Neural cell (in vitro differentiated cells): ENCODE results near the gene SAC3D1. TPM values are rescaled to one million over a fixed set of nuclear protein-coding genes. Genes with fewer than 3 reads are reported as not detected.
A peak's percentile ranks its signal among the peaks of the same experiment; 100 is the strongest.

Experiments used
- H2AFZ ChIP-seq: fragments of 200-600, 300-800 bp; sonication (generic), shearing (Covaris generic); 2 replicates; pipeline ENCODE4 v1.6.0; 2014; ENCODE audit warnings: low read depth, mild to moderate bottlenecking, antibody characterized with exemption, low read length, moderate library complexity
- H3F3A ChIP-seq: fragments of 200-600 bp; shearing (Covaris generic); 2 replicates; pipeline ENCODE4 v1.6.1; 2016; ENCODE audit warnings: mild to moderate bottlenecking, moderate library complexity, mixed read lengths, antibody characterized with exemption, low read length; ENCODE audit not compliant: insufficient read depth, poor library complexity, severe bottlenecking
- H3K27ac ChIP-seq: fragments of 200-600, 300-800 bp; sonication (generic), shearing (Covaris generic); 2 replicates; pipeline ENCODE4 v1.5.1; 2014; ENCODE audit warnings: mild to moderate bottlenecking, low read length, moderate library complexity
- H3K27me3 ChIP-seq: fragments of 300-800, 200-600 bp; sonication (generic), shearing (Covaris generic); 2 replicates; pipeline ENCODE4 v1.6.0; 2014; ENCODE audit warnings: mild to moderate bottlenecking, low read depth, low read length, moderate library complexity; ENCODE audit not compliant: insufficient read depth
- H3K36me3 ChIP-seq: fragments of 300-800, 200-600 bp; sonication (generic), shearing (Covaris generic); 2 replicates; pipeline ENCODE4 v1.5.1; 2014; ENCODE audit warnings: mild to moderate bottlenecking, antibody characterized with exemption, low read length, moderate library complexity; ENCODE audit not compliant: insufficient read depth
- H3K4me2 ChIP-seq: fragments of 300-800, 200-600 bp; sonication (generic), shearing (Covaris generic); 2 replicates; pipeline ENCODE4 v1.6.0; 2014; ENCODE audit warnings: mild to moderate bottlenecking, low read length
- H3K4me3 ChIP-seq: fragments of 300-800, 200-600 bp; sonication (generic), shearing (Covaris generic); 2 replicates; pipeline ENCODE4 v1.5.1; 2014; ENCODE audit warnings: mild to moderate bottlenecking, low read length, moderate library complexity
- H3K79me2 ChIP-seq: fragments of 200-600 bp; shearing (Covaris generic); replicated peaks from 2 replicates; pipeline ENCODE4 v1.6.0; 2014; ENCODE audit warnings: mild to moderate bottlenecking, low read length, moderate library complexity; ENCODE audit not compliant: insufficient read depth
- H3K9ac ChIP-seq: fragments of 300-800, 200-600 bp; sonication (generic), shearing (Covaris generic); 2 replicates; pipeline ENCODE4 v1.6.1; 2016; ENCODE audit warnings: mild to moderate bottlenecking, low read length, mixed read lengths
- H3K9me2 ChIP-seq: fragments of 200-600 bp; shearing (Covaris generic); 2 replicates; pipeline ENCODE4 v1.6.1; 2016; ENCODE audit warnings: mild to moderate bottlenecking, low read length, mixed read lengths; ENCODE audit not compliant: insufficient read depth
- H3K9me3 ChIP-seq: fragments of 200-600, 300-800 bp; sonication (generic), shearing (Covaris generic); 2 replicates; pipeline ENCODE4 v1.6.1; 2016; ENCODE audit warnings: mild to moderate bottlenecking, mixed run types, low read length, moderate library complexity, mixed read lengths
- H4K20me1 ChIP-seq: fragments of 200-600 bp; shearing (Covaris generic); 2 replicates; pipeline ENCODE4 v1.6.1; 2016; ENCODE audit warnings: mild to moderate bottlenecking, mixed run types; ENCODE audit not compliant: insufficient read depth
- CTCF ChIP-seq: fragments of 450-650 bp; IDR thresholded peaks from 2 replicates; pipeline ENCODE4 v1.5.1; 2014; ENCODE audit warnings: antibody characterized with exemption, mild to moderate bottlenecking, moderate library complexity; ENCODE audit not compliant: poor library complexity, severe bottlenecking
- EP300 ChIP-seq: fragments of 450-650 bp; conservative IDR thresholded peaks from 2 replicates; pipeline ENCODE4 v1.6.1; 2014; ENCODE audit warnings: antibody characterized with exemption, mild to moderate bottlenecking, moderate library complexity; ENCODE audit not compliant: poor library complexity, severe bottlenecking
- EZH2 ChIP-seq: fragments of 200-600, 300-800 bp; shearing (Covaris generic), sonication (generic); IDR thresholded peaks from 2 replicates; pipeline ENCODE4 v1.6.1; 2014; ENCODE audit warnings: antibody characterized with exemption, low read length, borderline replicate concordance, mild to moderate bottlenecking; ENCODE audit not compliant: insufficient read depth, poor library complexity, severe bottlenecking
- MXI1 ChIP-seq: fragments of 450-650 bp; conservative IDR thresholded peaks from 2 replicates; pipeline ENCODE4 v1.6.1; 2014; ENCODE audit warnings: antibody characterized with exemption, mild to moderate bottlenecking; ENCODE audit not compliant: poor library complexity, severe bottlenecking
- POLR2AphosphoS5 ChIP-seq: IDR thresholded peaks from 2 replicates; pipeline ENCODE4 v1.6.1; 2012
- RAD21 ChIP-seq: fragments of 450-650 bp; conservative IDR thresholded peaks from 2 replicates; pipeline ENCODE4 v1.6.1; 2014; ENCODE audit warnings: antibody characterized with exemption, mild to moderate bottlenecking, moderate library complexity
- REST ChIP-seq: IDR thresholded peaks from 2 replicates; pipeline ENCODE4 v1.6.1; 2012; ENCODE audit warnings: borderline replicate concordance
- SMC3 ChIP-seq: fragments of 450-650 bp; conservative IDR thresholded peaks from 2 replicates; pipeline ENCODE4 v1.6.1; 2014; ENCODE audit warnings: antibody characterized with exemption, mild to moderate bottlenecking, moderate library complexity; ENCODE audit not compliant: poor library complexity
- TAF1 ChIP-seq: IDR thresholded peaks from 2 replicates; pipeline ENCODE4 v1.6.1; 2012; ENCODE audit warnings: low read depth
- polyA plus RNA-seq: library from polyadenylated mRNA; depleted of rRNA; stranded (reverse); fragments of >200 nt; gene quantifications from 2 replicates; pipeline ENCODE4 v1.2.3, GENCODE V29; 2014

Gene SAC3D1
- polyA plus RNA-seq, 1 donor from 2014 or later: 23.5 TPM

GRCh38 chr11:65013888-65014725 is 26.9 kb upstream of the SAC3D1 start, which contains the start of gene ARL2:
Gene ARL2, plus strand, starts transcription at chr11:65014160. Its CDS starts 48 bp downstream, at chr11:65014208.
- TF ChIP-seq CTCF: peak; percentile 97
- peak; percentile 63 for TF ChIP-seq SMC3
- peak; percentile 37 for TF ChIP-seq TAF1
- TF ChIP-seq RAD21: peak; percentile 52
- TF ChIP-seq EZH2: no peak
- peak; percentile 47 for TF ChIP-seq REST
- TF ChIP-seq POLR2AphosphoS5: peak; percentile 54
- TF ChIP-seq EP300: peak; percentile 50
- peak; percentile 80 for TF ChIP-seq MXI1
- Histone ChIP-seq H2AFZ (peak within 1 kb of the TSS; percentile 92), H3K27ac (peak within 1 kb of the TSS; percentile 82)

GRCh38 chr11:65014726-65015227 is 26.2 kb upstream of the SAC3D1 start:
- Histone ChIP-seq H2AFZ (peak overlapping the region; percentile 60), H3K9me2 (no peaks in the 10 kb centered on the region), H3K27ac (peak overlapping the region; percentile 82), H3K79me2 (no peaks in the 10 kb centered on the region), H3K9ac (peak overlapping the region; percentile 84), H3F3A (no peaks in the 10 kb centered on the region), H3K36me3 (no peaks in the 10 kb centered on the region), H3K4me2 (peak overlapping the region; percentile 55), H3K9me3 (no peaks in the 10 kb centered on the region), H4K20me1 (no peaks in the 10 kb centered on the region), H3K27me3 (no peaks in the 10 kb centered on the region), H3K4me3 (peak overlapping the region; percentile 90)
- no peak for TF ChIP-seq SMC3
- TF ChIP-seq REST: no peak
- TF ChIP-seq MXI1: no peak
- TF ChIP-seq CTCF: no peak
- no peak for TF ChIP-seq EP300

More at GRCh38 chr11:65013888-65014725, 26.9 kb upstream of the SAC3D1 start, which contains the start of gene ARL2:
- Histone ChIP-seq H3K36me3 (no peaks in the 10 kb centered on the region), H3F3A (no peaks in the 10 kb centered on the region), H3K9ac (peak within 1 kb of the TSS; percentile 84), H3K9me2 (no peaks in the 10 kb centered on the region), H3K4me3 (peak within 1 kb of the TSS; percentile 90), H3K27me3 (no peaks in the 10 kb centered on the region), H3K79me2 (no peaks in the 10 kb centered on the region), H3K4me2 (peak within 1 kb of the TSS; percentile 55), H3K9me3 (no peaks in the 10 kb centered on the region), H4K20me1 (no peaks in the 10 kb centered on the region)
